GM19099 (cell line): Measurements from ENCODE around the gene AP3S2.

Experiments
- POLR2A ChIP-seq: IDR thresholded peaks from 3 replicates; pipeline ENCODE4 v1.6.1; 2011; ENCODE audit warnings: low read depth; ENCODE audit not compliant: insufficient read length; ENCODE audit errors: extremely low read depth

Gene AP3S2

DNA sequence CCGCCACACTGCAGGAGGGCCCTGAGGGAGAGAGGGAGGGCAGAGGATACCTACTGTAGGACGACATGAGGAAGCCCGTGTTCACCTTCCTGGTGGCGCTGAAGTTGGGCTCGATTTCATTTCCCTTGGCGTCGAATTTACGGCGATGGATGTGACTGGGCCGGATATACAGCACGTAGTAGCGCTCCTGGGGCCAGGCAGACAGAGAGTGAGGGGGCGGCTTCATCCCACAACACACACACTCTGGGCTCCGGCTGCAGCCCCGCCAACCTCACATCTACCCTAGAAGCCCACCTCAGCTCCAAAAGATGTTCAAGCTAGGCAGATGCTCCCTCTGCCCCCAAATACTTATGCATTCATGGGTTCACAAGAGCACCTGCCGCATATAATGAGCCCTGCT, 14.4 kb upstream of the AP3S2 start:
- TF ChIP-seq POLR2A, result no peak

DNA sequence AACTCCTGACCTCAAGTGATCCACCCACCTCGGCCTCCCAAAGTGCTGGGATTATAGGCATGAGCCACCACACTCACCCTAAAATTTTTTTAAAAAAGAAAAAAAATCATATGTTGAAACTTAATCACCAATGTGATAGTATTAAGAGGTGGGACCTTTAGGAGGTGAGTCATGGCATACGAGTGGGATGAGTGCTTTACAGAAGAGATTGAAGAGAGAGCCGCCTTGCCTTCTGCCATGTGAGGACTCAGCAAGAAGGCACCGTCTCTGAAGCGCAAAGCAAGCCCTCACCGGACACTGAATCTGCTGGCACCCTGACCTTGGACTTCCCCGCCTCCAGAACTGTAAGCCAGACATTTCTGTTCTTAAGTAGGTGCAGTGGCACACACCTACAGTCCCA, 13.5 kb upstream of the AP3S2 start:
- TF ChIP-seq POLR2A, result no peak

DNA sequence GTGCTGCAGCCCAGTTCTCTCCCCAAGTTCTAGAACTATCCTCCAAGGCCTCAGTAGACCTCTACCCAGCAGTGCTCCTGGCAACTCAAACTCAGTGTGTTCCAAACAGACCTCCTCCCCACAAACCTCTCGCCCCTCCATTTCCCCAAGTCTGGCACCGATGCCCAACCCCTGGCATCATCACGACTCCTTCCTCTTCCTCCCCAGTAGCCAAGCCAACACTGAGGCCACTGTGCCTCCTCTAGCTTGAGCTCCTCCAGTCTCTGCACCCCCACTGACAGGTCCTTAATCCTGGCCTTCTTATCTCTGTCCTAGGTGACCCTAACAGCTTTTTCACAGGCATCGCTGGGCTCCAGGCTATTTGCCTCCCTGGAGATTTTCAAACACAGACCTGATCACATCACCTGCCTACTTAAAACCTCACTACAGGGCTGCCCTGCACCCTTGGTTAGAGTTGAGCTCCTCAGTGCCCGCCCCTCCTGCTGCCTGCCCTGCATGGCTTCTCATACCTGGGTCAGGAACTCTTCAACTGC, 12.1 kb upstream of the AP3S2 start:
- TF ChIP-seq POLR2A, result no peak

DNA sequence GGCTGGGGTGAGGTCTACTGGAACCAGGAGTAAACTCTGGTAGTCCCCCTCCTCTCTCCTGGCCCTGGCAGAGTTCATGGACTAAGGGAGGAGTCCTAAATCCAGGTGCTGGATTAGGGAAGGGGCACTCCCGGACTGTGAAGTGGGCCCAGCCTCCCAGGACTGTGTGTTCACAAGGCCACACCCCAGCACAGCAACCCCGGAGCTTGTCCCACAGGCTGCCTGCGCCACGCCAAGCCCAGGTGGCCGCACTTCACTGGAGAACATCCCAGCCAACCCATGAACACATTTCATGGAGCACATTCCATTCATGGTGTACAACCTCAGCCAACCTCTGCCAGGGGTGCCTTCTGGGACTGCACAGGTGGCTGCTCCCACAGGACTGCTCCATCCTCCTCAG, 10.7 kb upstream of the AP3S2 start:
- no peak for TF ChIP-seq POLR2A

DNA sequence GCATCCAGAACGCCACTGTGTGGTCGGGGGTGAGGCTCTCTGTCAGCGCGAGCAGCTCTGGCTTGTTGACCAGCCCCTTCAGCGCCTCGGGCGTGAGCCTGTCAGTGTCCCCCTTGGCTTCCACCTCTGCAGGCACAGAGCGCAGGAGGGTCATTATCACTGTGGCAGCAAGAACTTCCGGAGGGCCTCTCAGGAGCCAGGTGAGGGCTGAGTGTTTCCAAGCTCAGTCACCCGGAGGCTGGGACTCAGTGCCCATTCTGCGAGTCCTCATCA, 10.0 kb upstream of the AP3S2 start:
- TF ChIP-seq POLR2A, result no peak

DNA sequence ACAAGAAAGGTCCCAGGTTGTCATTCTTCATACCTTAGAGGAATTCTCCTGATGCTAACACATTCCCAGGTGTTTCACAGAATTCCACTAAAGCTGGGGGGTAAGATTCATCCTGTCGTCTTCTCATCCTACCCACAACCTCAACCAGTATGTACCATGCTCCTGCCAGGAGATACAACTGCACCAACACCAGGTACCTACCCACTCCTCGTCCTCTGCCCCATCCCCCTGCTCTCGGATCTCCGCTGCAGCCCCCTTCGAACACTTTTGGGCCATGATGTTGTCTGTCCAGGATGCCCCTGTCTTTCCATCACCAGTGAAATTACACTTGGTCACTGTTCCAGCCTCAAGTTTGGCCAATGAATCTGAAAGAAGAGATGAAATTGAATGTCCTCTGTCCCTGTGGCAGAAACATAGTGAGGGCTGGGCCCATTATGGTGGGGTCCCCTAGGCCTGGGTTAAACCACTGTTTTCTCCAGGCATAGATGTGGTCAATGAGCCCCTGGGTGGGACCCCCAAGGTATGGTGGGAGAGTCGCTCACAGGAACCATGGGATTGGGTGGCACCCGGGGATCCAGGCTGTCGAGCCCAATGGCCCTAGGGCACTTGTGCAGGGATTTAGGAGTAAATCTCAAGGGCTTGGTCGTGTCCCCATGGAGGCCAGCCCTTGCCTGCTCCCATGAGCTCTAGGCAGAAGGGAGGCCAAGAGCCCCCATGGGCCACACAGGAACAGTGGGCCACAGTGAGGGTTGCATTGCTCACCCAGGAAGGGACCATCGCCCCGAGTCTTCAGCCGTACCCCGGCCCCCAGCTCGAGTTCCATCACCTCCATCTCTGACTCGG, 9.4 kb upstream of the AP3S2 start:
- no peak for TF ChIP-seq POLR2A

DNA sequence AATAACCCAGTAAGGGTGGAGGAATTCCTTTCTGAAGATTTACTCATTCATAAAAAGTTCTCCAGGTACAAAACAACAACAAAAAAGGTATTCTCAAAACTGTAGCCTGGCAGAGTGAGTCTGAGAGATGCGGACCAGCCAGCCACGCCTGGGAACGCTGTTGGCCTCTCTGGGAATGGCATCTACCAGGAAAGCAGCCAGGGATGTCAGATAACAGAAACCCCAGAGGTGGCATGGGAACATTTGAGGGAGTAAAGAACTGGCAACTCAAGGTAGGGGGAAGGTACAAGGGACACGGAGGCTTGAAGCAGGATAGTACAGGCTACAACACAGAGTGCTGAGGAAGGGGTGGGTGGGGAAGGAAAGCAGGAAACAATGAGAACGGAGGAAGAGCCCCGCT, 7.1 kb upstream of the AP3S2 start:
- TF ChIP-seq POLR2A, result no peak

DNA sequence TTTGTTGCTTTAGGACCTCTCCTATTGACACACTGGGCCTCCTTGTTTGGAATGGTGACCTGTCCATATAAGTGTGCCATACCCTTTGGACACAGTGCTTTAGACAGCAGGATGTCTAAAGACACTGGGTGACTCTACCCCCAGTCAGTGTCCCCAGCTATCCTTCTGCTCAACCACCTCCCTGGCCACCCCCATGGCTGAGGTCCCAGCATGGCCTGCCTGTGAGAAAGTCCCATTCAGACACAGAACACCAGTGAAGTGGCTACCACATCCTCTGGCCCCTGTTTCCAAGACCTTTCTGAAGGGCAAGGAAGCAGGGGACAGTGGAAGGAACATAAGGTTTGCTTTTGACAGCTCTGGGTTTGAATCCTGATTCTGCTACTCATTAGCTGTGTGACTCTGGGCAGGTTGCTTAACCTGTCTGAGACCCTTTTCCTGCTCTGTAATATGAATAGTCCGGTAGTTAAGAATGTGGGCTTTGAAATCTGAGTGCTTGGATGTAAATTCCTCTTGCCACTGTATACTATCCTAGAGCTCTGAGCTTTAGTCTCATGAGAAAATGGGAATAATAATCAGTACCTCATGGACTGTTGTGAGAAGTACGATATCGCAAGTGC, 6.3 kb upstream of the AP3S2 start:
- TF ChIP-seq POLR2A, result no peak

DNA sequence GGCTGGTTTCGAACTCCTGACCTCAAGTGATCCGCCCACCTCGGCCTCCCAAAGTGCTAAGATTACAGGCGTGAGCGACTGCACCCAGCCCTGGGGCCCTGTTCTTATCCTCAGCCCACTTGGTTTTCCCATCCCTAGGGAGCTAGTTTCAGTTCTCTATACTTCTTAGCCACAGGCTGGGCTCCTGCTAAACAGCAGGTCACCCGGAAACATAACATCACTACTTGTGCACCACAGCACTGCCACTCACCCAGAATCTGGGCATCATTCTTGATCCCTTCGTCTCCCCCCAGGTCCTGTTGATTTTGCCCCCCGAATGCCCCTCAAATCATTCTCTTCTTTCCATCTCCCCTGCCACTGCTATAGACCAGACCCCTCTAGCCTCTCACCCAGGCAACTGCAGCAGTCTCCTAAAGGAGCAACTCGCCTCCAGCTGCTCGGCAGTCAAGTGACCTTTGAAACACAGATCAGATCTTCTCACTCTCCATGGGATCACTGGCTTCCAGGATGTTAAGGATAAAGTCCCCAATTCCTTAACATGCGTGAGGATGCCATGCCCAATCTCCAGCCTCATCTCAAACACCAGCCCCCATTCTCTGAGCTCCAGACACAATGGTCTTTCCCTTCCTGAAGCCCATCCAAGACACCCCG, 5.6 kb upstream of the AP3S2 start:
- TF ChIP-seq POLR2A, result no peak

DNA sequence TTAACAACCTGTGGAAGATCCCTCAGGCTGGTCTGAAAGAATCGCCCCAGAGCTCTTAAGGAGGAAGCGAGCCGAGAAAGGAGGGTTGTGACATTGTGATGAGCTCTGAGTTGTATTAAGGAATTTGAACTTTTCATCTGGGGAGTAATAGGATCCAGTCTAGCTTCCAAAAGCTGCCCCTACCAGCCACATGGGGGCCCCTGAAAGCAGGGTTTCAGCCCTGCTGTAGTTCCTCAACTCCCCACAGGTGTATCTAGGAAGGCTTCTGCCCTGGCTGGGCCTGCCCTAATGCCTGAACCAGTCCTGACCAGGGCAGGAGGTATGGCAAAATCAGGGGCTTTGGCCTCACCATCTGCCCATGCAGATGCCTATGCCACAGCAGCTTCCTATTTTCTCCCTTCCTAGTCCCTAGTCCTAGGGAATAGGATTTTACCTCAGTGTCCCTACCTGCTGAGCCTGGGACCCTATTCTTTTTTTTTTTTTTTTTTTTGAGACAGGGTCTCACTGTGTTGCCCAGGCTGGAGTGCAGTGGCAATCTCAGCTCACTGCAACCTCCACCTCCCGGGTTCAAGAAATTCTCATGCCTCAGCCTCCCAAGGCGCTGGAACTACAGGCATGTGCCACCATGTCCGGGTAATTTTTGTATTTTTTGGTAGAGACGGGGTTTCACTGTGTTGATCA, 5.0 kb upstream of the AP3S2 start:
- TF ChIP-seq POLR2A, result no peak

DNA sequence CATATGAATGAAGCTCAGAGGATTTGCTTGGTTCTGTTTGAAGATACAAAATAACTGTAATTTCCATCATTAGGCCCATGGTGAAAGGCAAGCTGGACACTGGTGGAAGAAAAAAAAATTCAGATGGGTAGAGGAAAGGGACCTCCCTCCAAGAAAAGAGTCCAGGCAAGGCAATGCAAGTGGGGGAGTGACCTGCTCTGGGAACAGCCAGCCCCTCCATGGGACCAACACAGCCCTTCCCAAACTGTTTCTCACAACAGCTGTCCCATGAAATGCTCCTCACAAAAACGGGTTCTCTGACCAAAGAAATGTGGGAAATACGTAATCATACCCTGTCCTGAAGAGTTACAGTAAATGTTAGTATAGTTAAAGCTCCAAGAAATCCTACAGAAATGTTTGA, 4.4 kb upstream of the AP3S2 start:
- TF ChIP-seq POLR2A, result no peak

DNA sequence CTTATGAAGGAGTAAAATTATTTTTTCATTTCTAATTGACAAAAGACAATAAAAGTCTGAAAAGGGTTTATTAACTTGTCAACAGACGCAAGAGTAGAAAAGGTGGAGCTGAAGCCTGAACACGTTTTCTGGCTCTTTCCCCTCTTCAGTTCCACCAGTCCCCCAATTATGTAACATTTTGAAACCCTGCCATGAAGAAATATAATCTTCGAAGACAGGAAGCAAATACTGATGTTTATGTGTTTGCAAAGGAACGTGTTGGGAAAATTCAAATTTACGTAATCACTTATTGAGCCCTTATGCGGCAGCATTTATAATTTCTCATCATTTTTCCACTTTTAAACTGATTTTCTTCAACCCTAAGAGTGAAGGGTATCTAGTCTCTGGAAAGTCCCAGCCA, 767 bp downstream of the AP3S2 start:
- no peak for TF ChIP-seq POLR2A

DNA sequence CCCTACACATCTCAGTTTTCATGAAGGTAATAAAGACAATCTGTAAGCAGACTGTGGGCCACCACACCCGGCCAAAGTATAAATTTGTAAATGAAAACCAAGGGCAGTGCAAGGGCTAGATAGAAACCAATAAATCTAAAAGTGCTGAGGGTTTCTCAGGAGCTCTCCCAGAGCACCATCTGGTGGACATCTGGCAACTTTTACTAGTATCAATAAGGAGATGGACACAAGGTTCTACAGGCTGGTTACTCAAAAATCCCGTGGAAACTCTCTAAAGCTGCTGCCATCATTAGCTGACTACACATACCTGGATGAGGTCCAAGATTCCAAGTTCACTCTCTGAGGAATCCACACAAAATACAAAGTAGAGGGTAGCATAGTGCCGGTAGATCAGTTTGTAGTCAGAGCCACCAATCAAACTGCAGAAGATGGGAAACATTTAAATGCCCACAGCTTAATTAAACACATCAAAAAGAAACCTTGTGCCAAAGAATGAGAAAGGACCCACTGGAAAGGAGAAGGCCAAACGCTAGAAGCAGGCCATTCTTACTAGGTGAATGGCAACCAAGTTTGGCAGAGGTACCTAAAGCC, 5.5 kb downstream of the AP3S2 start:
- TF ChIP-seq POLR2A, result no peak

DNA sequence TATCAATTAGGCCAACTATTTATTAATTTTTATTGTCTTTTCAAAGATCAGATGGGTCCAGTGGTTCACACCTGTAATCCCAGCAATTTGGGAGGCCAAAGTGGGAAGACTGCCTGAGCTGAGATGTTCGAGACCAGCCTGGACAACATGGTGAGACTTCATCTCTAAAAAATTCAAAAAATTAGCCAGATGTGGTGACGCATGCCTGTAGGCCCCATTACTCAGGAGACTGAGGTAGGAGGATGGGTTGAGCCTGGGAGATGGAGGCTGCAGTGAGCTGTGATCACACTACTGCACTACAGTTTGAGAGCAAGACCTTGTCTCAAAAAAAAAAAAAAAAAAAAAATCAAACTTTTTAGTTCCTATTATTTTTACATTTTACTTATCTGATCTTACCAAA, 8.2 kb downstream of the AP3S2 start:
- no peak for TF ChIP-seq POLR2A

DNA sequence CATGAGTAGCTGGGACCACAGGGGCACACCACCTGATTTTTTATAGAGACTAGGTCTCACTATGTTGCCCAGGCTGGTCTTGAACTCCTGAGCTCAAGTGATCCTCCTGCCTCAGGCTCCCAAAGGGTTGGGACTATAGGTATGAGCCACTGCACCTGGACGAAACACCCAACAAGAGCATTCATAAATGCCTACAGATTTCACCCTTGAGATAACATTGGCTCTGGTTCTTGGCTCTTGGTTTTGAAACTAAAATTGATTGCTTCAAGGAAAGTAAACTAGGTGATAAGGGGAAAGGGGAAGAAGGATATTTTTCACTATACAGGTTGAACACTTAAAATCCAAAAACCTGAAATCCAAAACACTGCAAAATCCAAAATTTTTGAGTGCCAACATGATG, 10.3 kb downstream of the AP3S2 start:
- TF ChIP-seq POLR2A, result no peak
